ENCODE results near the gene AFG3L2.

The AFG3L2 gene

DNA sequence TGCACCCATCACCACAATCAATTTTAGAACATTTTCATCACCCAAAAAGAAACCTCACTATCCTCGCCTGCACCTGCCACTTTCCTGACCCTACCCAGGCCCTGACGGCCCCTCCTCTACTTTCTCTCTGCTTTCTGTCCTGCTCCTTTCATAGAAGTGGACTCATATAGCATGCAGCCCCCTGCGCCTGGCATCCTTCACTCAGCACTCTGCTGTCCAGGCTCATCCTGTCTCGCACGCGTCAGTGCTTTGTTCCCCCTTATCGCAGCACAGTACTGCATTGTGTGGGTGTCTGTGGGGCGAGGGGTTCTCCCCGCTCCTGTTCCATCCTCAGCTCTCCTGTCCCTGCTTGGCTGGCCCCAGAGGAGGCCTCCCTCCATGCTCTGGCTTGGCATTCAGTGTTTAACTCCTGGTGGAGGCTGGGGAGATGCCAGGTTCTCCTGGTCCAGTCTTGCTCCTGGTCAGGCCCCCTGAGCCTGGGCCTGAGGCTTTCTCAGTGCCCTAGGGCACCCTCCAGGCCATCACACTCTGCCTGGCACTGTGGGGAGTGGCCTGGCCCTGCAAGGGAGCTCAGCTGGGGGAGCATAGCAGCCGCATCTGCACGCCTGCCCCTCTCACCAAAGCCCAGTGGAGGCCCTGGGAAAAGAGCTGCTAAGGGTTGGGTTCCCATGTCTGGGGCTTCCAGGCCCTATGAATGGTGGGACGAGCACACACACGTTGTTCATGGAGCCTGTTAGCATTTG is 75.6 kb downstream of the AFG3L2 start:
- no peak for DNase-seq

GRCh38 chr18:12299862-12300261 is 77.2 kb downstream of the AFG3L2 start:
- no peak for DNase-seq

GRCh38 chr18:12296457-12296856 is 80.6 kb downstream of the AFG3L2 start:
- no peak for DNase-seq

DNA sequence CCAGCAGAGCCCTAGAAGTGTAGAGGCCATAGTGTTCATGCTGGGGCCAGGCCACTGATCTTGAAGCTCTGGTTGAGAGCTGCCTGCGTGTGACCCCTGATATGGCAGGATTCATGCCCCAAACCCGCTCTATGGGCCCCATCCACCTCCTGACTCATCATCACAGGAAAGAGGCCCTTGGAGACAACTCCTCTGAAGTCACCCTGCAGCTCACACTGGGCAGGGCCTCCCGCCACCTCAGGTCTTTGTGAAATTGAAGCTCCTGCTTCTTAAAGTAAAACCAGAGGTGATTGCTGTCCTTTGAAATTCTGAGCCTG is 81.0 kb downstream of the AFG3L2 start:
- no peak for DNase-seq

DNA sequence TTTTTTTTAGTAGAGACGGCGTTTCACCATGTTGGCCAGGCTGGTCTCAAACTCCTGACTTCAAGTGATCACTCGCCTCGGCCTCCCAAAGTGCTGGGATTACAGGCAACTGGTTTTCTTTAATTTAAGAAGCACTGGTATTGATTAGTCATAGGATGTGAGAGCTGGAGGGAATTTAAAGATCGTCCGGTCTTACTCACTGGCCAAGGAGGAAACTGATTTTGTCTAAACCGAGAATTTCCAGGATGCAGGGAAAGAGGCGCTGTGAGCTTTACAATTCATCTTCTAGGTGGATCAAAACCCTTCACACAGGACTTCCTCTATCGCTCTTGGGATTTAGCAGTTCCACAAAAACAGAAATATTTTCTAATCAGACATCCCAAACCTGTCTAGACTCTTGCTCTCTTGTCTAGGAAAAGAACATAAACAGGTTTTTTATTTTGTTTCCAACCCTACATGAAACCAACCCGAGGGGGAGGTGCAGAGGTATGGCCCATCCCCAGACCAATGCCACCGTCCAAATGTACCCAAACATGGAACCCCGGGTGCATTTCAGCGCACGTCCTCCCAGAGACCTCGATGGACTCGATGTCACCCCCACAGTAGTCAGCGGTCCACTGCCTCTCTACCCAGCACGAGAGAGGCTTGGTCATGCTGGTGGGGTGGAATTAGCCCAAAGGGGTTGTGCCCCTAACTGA is 81.5 kb downstream of the AFG3L2 start:
- DNase-seq: no peak

DNA sequence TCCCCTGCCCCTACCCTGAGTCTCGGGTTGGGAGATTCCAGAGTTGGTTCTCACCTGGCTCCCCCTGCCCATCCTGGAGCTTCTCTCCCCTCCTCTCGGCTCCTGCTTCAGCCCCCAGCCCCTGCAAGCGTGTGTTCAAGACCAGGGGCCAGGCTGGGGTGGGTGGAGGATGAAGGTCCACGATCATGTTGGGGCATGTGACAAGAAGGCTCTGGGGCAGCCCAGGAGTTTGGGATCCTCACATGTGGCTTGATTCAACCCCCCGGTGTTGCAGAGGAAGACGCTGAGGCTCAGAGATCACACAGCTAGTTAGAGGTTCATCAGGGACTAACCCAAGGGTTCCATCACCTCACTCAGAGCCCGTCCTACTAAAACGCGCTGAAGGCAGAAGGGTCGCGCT is 83.2 kb downstream of the AFG3L2 start:
- DNase-seq: no peak

- DNase-seq: no peak
Measured at GRCh38 chr18:12291690-12292089, 85.3 kb downstream of the AFG3L2 start.

DNA sequence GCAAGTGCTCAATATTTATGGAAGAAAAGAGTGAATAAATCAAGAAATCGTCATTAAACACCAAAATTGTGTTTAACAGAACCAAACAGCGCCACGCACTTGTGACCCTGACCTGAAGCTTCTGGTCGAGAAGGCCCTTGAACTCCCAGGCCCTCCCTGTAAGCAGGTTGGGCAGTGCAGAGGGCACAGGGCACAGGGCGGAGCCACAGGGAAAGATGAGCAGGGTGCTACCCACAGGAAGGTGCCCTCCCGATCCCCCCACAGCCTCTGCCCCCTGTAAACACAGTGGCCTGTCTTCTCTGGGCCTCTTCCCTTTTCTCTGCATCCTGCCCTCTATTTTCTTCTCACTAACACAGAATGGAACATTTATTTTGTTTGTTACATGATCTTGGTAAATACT is 85.9 kb downstream of the AFG3L2 start:
- DNase-seq: no peak

DNA sequence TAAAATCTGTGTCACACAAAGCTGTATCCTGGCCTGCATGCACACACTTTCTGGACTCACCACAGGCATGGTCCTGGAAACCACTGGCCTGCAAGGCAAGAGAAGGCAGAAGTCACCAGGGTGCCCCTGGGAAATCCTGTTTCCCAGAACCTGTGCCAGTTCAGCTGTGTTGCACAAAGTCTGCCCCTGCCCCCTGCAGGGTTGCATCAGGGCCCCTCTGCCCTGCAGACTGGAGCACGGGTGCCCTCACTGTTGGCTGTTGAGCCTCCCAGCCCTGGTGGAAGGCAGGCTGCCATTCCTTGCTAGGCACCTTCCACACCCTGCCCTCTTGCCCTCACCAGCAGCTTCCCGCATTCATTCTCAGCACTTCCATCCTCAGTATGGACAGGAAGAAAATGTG is 86.9 kb downstream of the AFG3L2 start:
- DNase-seq: no peak

DNA sequence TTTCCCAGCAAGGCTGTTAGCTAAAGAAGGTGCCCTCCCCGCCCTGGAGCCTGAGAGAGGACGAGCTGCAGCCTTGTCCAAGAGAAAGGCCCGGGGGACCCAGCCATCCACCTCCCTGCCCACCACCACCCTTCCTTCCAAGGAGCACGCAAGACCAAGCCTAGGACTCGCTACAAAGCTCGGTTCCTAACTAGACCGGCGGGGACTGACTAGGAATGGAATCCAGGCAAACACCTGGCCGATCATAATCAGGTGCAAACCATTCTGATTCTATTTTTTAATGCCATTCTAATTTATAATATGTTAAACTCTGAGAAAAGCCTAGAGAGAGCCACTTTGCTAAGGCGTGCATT is 88.6 kb downstream of the AFG3L2 start:
- no peak for DNase-seq

GRCh38 chr18:12287684-12288402 is 89.2 kb downstream of the AFG3L2 start:
- no peak for DNase-seq

GRCh38 chr18:12287131-12287681 is 89.8 kb downstream of the AFG3L2 start:
- no peak for DNase-seq

GRCh38 chr18:12283666-12284065 is 93.4 kb downstream of the AFG3L2 start:
- no peak for DNase-seq

GRCh38 chr18:12283256-12283655 is 93.8 kb downstream of the AFG3L2 start:
- DNase-seq: no peak

- DNase-seq: no peak
Measured at GRCh38 chr18:12282442-12283039, 94.5 kb downstream of the AFG3L2 start.

GRCh38 chr18:12281861-12282260 is 95.2 kb downstream of the AFG3L2 start:
- DNase-seq: no peak

- no peak for DNase-seq
Measured at GRCh38 chr18:12279781-12280531, 97.1 kb downstream of the AFG3L2 start.
